ENCODE measurements around the gene MEX3D.

MEX3D gene

GRCh38 chr19:1540365-1540925 is 27.7 kb downstream of the MEX3D start:
- in situ Hi-C loops (cut with MboI; ENCODE audit: low sequenced_read_pairs), result loop anchor here (25.0 kb wide), 1 partner anchor 272 kb away; the partner anchor contains the start of gene ATP8B3

GRCh38 chr19:1539749-1540148 is 28.4 kb downstream of the MEX3D start:
- in situ Hi-C loops (cut with MboI; ENCODE audit: low sequenced_read_pairs), result loop anchor here (25.0 kb wide), 1 partner anchor 273 kb away; the partner anchor contains the start of gene ATP8B3

- in situ Hi-C loops (cut with MboI; ENCODE audit: low sequenced_read_pairs), result loop anchor here (25.0 kb wide), 1 partner anchor 273 kb away; the partner anchor contains the start of gene ATP8B3
These were observed 29.1 kb downstream of the MEX3D start for GRCh38 chr19:1538978-1539377.

- in situ Hi-C loops (cut with MboI; ENCODE audit: low sequenced_read_pairs), result loop anchor here (25.0 kb wide), 1 partner anchor 277 kb away; the partner anchor contains the start of gene ATP8B3
These were observed 32.4 kb downstream of the MEX3D start for GRCh38 chr19:1535699-1536098.

- in situ Hi-C loops (cut with MboI; ENCODE audit: low sequenced_read_pairs), result loop anchor here (25.0 kb wide), 1 partner anchor 277 kb away; the partner anchor contains the start of gene ATP8B3
These were observed 33.2 kb downstream of the MEX3D start for GRCh38 chr19:1534972-1535371.

- in situ Hi-C loops (cut with MboI; ENCODE audit: low sequenced_read_pairs), result loop anchor here (25.0 kb wide), 1 partner anchor 279 kb away; the partner anchor contains the start of gene ATP8B3
These were observed 34.5 kb downstream of the MEX3D start for GRCh38 chr19:1533510-1534150.

- in situ Hi-C loops (cut with MboI; ENCODE audit: low sequenced_read_pairs), result loop anchor here (25.0 kb wide), 1 partner anchor 280 kb away; the partner anchor contains the start of gene ATP8B3
These were observed 36.1 kb downstream of the MEX3D start for GRCh38 chr19:1532003-1532402.

GRCh38 chr19:1531587-1531986 is 36.5 kb downstream of the MEX3D start:
- in situ Hi-C loops (cut with MboI; ENCODE audit: low sequenced_read_pairs), result loop anchor here (25.0 kb wide), 1 partner anchor 281 kb away; the partner anchor contains the start of gene ATP8B3

- in situ Hi-C loops (cut with MboI; ENCODE audit: low sequenced_read_pairs), result loop anchor here (25.0 kb wide), 1 partner anchor 281 kb away; the partner anchor contains the start of gene ATP8B3
These were observed 37.3 kb downstream of the MEX3D start for GRCh38 chr19:1530856-1531255.

GRCh38 chr19:1529430-1529816 is 38.7 kb downstream of the MEX3D start:
- in situ Hi-C loops (cut with MboI; ENCODE audit: low sequenced_read_pairs), result loop anchor here (25.0 kb wide), 1 partner anchor 283 kb away; the partner anchor contains the start of gene ATP8B3

GRCh38 chr19:1528596-1529429 is 39.3 kb downstream of the MEX3D start:
- in situ Hi-C loops (cut with MboI; ENCODE audit: low sequenced_read_pairs), result loop anchor here (25.0 kb wide), 1 partner anchor 283 kb away; the partner anchor contains the start of gene ATP8B3

GRCh38 chr19:1527650-1528309 is 40.3 kb downstream of the MEX3D start:
- in situ Hi-C loops (cut with MboI; ENCODE audit: low sequenced_read_pairs), result loop anchor here (25.0 kb wide), 1 partner anchor 285 kb away; the partner anchor contains the start of gene ATP8B3

GRCh38 chr19:1526979-1527649 is 41.0 kb downstream of the MEX3D start:
- in situ Hi-C loops (cut with MboI; ENCODE audit: low sequenced_read_pairs), result loop anchor here (25.0 kb wide), 1 partner anchor 285 kb away; the partner anchor contains the start of gene ATP8B3

GRCh38 chr19:1526066-1526778 is 41.9 kb downstream of the MEX3D start:
- in situ Hi-C loops (cut with MboI; ENCODE audit: low sequenced_read_pairs), result loop anchor here (25.0 kb wide), 1 partner anchor 286 kb away; the partner anchor contains the start of gene ATP8B3

GRCh38 chr19:1525343-1525742 is 42.8 kb downstream of the MEX3D start:
- in situ Hi-C loops (cut with MboI; ENCODE audit: low sequenced_read_pairs), result loop anchor here (25.0 kb wide), 1 partner anchor 287 kb away; the partner anchor contains the start of gene ATP8B3

GRCh38 chr19:1524972-1525325 is 43.2 kb downstream of the MEX3D start:
- in situ Hi-C loops (cut with MboI; ENCODE audit: low sequenced_read_pairs), result loop anchor here (25.0 kb wide), 1 partner anchor 287 kb away; the partner anchor contains the start of gene ATP8B3

GRCh38 chr19:1524287-1524971 is 43.7 kb downstream of the MEX3D start:
- in situ Hi-C loops (cut with MboI; ENCODE audit: low sequenced_read_pairs), result no loop called here
